ENCODE measurements around the gene ATXN7L1. TPM values are rescaled to one million over a fixed set of nuclear protein-coding genes. Genes with fewer than 3 reads are reported as not detected.

ATXN7L1 gene
- polyA plus RNA-seq, 1 experiment: 2.7 TPM

DNA sequence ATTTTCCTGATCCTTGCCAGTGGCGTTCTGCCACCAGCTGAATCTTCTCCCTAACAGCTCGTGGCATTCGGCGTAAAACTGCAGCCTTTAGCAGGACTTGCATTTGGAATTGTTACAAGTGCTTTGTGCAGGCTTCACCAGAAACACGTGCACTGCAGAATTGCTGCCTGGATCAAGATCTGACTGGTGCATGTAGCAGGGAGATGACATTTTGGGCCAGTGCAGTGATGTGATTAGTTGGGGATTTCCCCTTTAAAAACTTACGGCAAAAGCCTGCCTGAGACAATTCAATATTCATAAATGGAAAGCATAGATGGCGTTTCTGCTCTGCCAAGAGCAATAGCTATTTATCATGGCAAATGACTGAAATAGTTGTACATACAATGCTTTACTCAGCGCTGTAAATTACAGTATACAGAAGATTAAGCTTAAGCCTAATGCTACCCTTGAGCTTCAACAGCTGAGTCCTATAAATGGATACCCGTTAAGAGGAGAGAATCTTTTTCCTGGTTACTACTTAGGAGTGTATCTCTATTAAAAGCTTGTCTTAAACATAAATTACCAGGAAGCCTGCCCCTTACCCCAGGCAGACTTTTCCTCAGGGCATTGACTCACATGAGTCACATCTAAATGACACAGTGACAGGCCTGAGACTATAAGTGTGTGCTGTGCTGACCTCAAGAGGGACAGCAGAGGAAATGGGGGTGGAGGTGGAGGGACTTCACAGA is 106.3 kb downstream of the ATXN7L1 start:
- DNase-seq (ENCODE audit: low read depth): no peak
- no peaks in the 10 kb centered on the region for H3K36me3 ChIP-seq (ENCODE audit: control insufficient read depth, insufficient read depth, low read length)
- POLR2A ChIA-PET: no interaction called here
- H3K4me3 ChIP-seq (ENCODE audit: low read depth, low read length): no peak overlapping the region
- H3K27me3 ChIP-seq (ENCODE audit: control insufficient read depth, insufficient read depth, low read length): no peaks in the 10 kb centered on the region
- CTCF ChIA-PET: interaction anchor here (1.3 to 2.9 kb wide), 3 partner anchors 9 to 240 kb away, joined by 3 to 19 read pairs (median 5); no protein-coding TSS in a partner anchor
- TF ChIP-seq, protein P1, sequence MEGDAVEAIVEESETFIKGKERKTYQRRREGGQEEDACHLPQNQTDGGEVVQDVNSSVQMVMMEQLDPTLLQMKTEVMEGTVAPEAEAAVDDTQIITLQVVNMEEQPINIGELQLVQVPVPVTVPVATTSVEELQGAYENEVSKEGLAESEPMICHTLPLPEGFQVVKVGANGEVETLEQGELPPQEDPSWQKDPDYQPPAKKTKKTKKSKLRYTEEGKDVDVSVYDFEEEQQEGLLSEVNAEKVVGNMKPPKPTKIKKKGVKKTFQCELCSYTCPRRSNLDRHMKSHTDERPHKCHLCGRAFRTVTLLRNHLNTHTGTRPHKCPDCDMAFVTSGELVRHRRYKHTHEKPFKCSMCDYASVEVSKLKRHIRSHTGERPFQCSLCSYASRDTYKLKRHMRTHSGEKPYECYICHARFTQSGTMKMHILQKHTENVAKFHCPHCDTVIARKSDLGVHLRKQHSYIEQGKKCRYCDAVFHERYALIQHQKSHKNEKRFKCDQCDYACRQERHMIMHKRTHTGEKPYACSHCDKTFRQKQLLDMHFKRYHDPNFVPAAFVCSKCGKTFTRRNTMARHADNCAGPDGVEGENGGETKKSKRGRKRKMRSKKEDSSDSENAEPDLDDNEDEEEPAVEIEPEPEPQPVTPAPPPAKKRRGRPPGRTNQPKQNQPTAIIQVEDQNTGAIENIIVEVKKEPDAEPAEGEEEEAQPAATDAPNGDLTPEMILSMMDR (IDR thresholded peaks at IDR 0.05; ENCODE audit: insufficient read depth, low read depth, low read length): no peak

DNA sequence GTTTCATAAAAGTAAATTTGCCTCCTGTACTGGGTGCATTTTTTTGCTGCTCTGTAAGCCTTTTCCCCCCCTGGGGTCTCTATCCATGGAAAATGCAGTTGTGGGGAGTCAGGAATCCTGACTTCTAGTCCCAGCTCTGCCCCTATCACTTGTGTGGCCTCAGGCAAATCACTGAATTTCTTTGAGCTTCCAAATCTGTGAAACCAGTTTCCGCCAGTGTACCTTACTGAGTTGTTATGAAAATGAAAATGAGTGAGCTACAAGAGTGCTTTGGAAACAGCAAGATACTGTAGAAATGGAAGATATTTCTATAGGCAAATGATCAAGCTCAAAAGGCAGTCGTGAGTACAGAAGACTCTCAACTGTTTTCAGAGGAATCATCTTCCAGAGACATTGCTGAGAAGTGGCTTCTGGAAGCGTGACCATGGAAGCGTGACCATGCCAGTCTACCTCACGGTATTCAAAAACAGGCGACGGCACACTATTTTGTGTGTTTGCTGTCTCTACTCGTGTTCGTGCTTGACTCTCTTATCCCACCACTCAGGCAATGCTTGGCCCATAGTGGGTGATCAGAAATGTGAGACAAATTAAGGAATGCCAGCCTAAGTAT is 107.4 kb downstream of the ATXN7L1 start:
- no peak for DNase-seq (ENCODE audit: low read depth)

DNA sequence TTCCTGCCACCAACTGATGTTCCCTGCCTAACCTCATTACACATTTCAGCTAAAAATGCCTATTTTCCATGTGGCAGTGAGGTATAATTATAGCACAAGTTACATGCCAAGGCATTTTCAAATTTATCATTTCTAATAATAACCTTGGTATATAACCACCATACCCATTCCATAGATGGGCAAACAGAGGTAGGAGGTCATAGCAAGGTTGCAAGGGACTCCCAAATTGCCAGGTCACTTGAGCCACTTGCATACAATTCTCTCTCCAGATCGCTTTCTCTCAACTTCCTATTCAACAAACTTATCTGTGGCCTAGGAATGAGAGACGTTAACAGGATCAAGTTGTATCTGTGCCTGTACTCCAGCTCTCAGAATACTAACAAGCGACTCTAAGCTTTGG is 108.3 kb downstream of the ATXN7L1 start:
- Histone ChIP-seq H3K36me3 (ENCODE audit: control insufficient read depth, insufficient read depth, low read length) (no peaks in the 10 kb centered on the region), H3K27me3 (ENCODE audit: control insufficient read depth, insufficient read depth, low read length) (no peaks in the 10 kb centered on the region), H3K4me3 (ENCODE audit: low read depth, low read length) (no peak overlapping the region)
- TF ChIP-seq, protein P1 (IDR thresholded peaks at IDR 0.05; ENCODE audit: insufficient read depth, low read depth, low read length): no peak
- ChIA-PET CTCF (interaction anchor here (0.6 to 1.8 kb wide), 5 partner anchors 7 to 274 kb away, joined by 3 to 4 read pairs (median 3); no protein-coding TSS in a partner anchor), POLR2A (no interaction called here)
- DNase-seq (ENCODE audit: low read depth): no peak

More for the DNA sequence above, 107.4 kb downstream of the ATXN7L1 start:
- ChIA-PET CTCF (interaction anchor here (1.0 to 2.9 kb wide), 5 partner anchors 8 to 272 kb away, joined by 3 to 19 read pairs (median 4); no protein-coding TSS in a partner anchor), POLR2A (no interaction called here)
- H3K36me3 ChIP-seq (ENCODE audit: control insufficient read depth, insufficient read depth, low read length): no peaks in the 10 kb centered on the region
- no peak overlapping the region for H3K4me3 ChIP-seq (ENCODE audit: low read depth, low read length)
- H3K27me3 ChIP-seq (ENCODE audit: control insufficient read depth, insufficient read depth, low read length): no peaks in the 10 kb centered on the region
- TF ChIP-seq, protein P1 (IDR thresholded peaks at IDR 0.05; ENCODE audit: insufficient read depth, low read depth, low read length): no peak

DNA sequence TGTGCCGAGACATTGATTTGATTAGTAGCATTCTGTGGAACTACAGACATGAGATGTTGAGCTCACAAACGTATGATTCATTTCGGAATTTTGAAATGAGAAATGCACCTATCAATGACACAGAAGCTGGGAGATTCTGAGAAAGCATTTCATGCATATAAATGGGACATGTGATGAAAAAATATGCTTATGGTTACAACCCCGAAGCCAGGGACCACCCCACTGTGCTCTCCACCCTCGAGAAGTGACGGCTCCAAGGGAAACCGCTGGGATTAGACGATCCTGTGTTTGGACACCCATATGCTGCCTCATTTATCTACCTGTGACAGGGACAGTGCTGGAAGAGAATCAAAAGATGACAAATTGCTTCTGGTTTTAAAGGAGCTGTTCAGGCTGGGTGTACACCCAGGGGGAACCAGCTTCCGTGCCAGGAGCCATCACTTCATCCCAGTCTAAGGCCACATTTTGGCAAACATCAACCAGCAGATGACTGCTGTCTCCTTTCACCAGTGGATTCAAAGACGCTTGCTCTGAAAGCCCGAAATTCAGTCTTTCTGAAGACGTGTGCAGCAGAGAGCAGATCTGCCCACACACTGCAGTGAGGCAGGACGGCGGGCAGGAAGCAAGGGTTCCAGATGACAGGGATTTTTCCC is 109.9 kb downstream of the ATXN7L1 start:
- DNase-seq (ENCODE audit: low read depth): no peak
- Histone ChIP-seq H3K36me3 (ENCODE audit: control insufficient read depth, insufficient read depth, low read length) (no peaks in the 10 kb centered on the region; the same call in 1 of the 2 replicates), H3K4me3 (ENCODE audit: low read depth, low read length) (no peak overlapping the region), H3K27me3 (ENCODE audit: control insufficient read depth, insufficient read depth, low read length) (no peaks in the 10 kb centered on the region)
- ChIA-PET CTCF (interaction anchor here (0.7 to 1.3 kb wide), 3 partner anchors 11 to 160 kb away, joined by 3 read pairs; no protein-coding TSS in a partner anchor), POLR2A (no interaction called here)
- TF ChIP-seq, protein P1 (IDR thresholded peaks at IDR 0.05; ENCODE audit: insufficient read depth, low read depth, low read length): no peak

DNA sequence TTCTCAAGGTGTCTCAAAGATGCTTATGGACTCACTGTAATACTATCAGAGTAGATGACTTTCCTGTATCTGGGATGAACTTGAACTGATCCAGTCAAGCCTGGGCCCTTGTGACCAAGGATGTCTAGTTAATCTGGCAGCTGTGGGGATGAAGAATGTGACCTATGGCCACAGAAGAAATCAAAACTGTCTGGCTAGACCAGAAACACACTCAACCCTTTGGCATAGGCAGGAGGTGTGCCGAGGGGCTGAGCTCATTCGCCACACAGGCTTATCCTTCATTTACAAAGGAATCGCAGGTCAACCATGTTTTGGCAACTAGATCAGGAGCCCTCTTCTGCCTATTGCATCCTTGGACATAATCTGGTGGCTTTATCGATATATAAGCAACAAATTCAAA is 110.6 kb downstream of the ATXN7L1 start:
- ChIA-PET POLR2A (no interaction called here), CTCF (interaction anchor here (0.6 to 1.8 kb wide), 6 partner anchors 11 to 279 kb away, joined by 3 to 5 read pairs (median 3); no protein-coding TSS in a partner anchor)
- Histone ChIP-seq H3K36me3 (ENCODE audit: control insufficient read depth, insufficient read depth, low read length) (no peaks in the 10 kb centered on the region; the same call in 1 of the 2 replicates), H3K4me3 (ENCODE audit: low read depth, low read length) (no peak overlapping the region), H3K27me3 (ENCODE audit: control insufficient read depth, insufficient read depth, low read length) (no peaks in the 10 kb centered on the region)
- TF ChIP-seq, protein P1 (IDR thresholded peaks at IDR 0.05; ENCODE audit: insufficient read depth, low read depth, low read length): no peak
- no peak for DNase-seq (ENCODE audit: low read depth)

Measured in BJ (cell line).